GM23248 (cell line): ENCODE measurements around the gene TAAR5. TPM values are rescaled to one million over a fixed set of nuclear protein-coding genes. Genes with fewer than 3 reads are reported as not detected.

Experiments
- DNase-seq: peaks from one replicate; pipeline ENCODE4 v3.0.0-alpha.2; 2015
- H2AFZ ChIP-seq: fragments of 200-600 bp; sonication (generic); 2 replicates; pipeline ENCODE4 v1.6.1; 2016; ENCODE audit warnings: antibody characterized with exemption
- H3F3A ChIP-seq: fragments of 200-600 bp; sonication (generic); 2 replicates; pipeline ENCODE4 v1.6.1; 2016; ENCODE audit warnings: mild to moderate bottlenecking, antibody characterized with exemption, mixed run types; ENCODE audit not compliant: insufficient read depth
- H3K27ac ChIP-seq: fragments of 200-600 bp; sonication (generic); 2 replicates; pipeline ENCODE4 v1.5.1; 2016; ENCODE audit warnings: mild to moderate bottlenecking
- H3K27me3 ChIP-seq: fragments of 200-600 bp; sonication (generic); replicated peaks from 2 replicates; pipeline ENCODE4 v1.6.1; 2016; ENCODE audit warnings: mild to moderate bottlenecking; ENCODE audit not compliant: insufficient read depth
- H3K36me3 ChIP-seq: fragments of 200-600 bp; sonication (generic); 2 replicates; pipeline ENCODE4 v1.6.1; 2016; ENCODE audit warnings: low read depth, mild to moderate bottlenecking
- H3K4me1 ChIP-seq: fragments of 200-600 bp; sonication (generic); 2 replicates; pipeline ENCODE4 v1.6.1; 2016; ENCODE audit warnings: mild to moderate bottlenecking; ENCODE audit not compliant: insufficient read depth
- H3K4me2 ChIP-seq: fragments of 200-600 bp; sonication (generic); one replicate; pipeline ENCODE4 v1.6.1; 2016; ENCODE audit warnings: mild to moderate bottlenecking; ENCODE audit not compliant: unreplicated experiment
- H3K4me3 ChIP-seq: fragments of 200-600 bp; sonication (generic); 2 replicates; pipeline ENCODE4 v1.5.1; 2016; ENCODE audit warnings: mild to moderate bottlenecking
- H3K79me2 ChIP-seq: fragments of 200-600 bp; sonication (generic); 2 replicates; pipeline ENCODE4 v1.6.1; 2016; ENCODE audit warnings: mild to moderate bottlenecking; ENCODE audit not compliant: insufficient read depth
- H3K9ac ChIP-seq: fragments of 200-600 bp; sonication (generic); 2 replicates; pipeline ENCODE4 v1.6.1; 2016; ENCODE audit warnings: mild to moderate bottlenecking
- H3K9me2 ChIP-seq: fragments of 200-600 bp; sonication (generic); 2 replicates; pipeline ENCODE4 v1.6.1; 2016; ENCODE audit warnings: mixed run types, mild to moderate bottlenecking, moderate library complexity; ENCODE audit not compliant: insufficient read depth
- H3K9me3 ChIP-seq: fragments of 200-600 bp; sonication (generic); one replicate; pipeline ENCODE4 v1.6.1; 2017; ENCODE audit warnings: low read depth
- H4K20me1 ChIP-seq: fragments of 200-600 bp; sonication (generic); 2 replicates; pipeline ENCODE4 v1.6.0; 2016; ENCODE audit not compliant: insufficient read depth
- EZH2 ChIP-seq: fragments of 200-600 bp; sonication (generic); IDR thresholded peaks from 2 replicates; pipeline ENCODE4 v1.6.1; 2018; ENCODE audit warnings: antibody characterized with exemption, mild to moderate bottlenecking; ENCODE audit not compliant: insufficient read depth, poor library complexity, severe bottlenecking
- EZH2phosphoT487 ChIP-seq: fragments of 200-600 bp; sonication (generic); IDR thresholded peaks from 2 replicates; pipeline ENCODE4 v1.6.1; 2018; ENCODE audit warnings: antibody characterized with exemption, moderate library complexity, mild to moderate bottlenecking, low read depth; ENCODE audit not compliant: insufficient read depth
- WGBS, 2 experiments: methylation state at CpG; one replicate each; pipeline ENCODE4 v1.1.6; 2015 to 2017; ENCODE audit warnings: low lambda C conversion rate in 2 of 2, low coverage in 1 of 2; ENCODE audit errors: missing lambda C conversion rate in 2 of 2; 5-methylcytosine and 5-hydroxymethylcytosine counted together
- in situ Hi-C: fragments of 300-500 bp; cut with MboI; formaldehyde crosslinking; loops from 2 replicates; pipeline ENCODE4 v1.15.0; 2020
- polyA plus RNA-seq: library from polyadenylated mRNA; unstranded; fragments of >200 nt; fragmentation: Nextera tagmentation; extraction: Ambion mirVana; gene quantifications from 2 replicates; pipeline ENCODE4 v1.2.1, GENCODE V29; 2016
- total RNA-seq: library from RNA; depleted of rRNA; stranded (reverse); fragments of >200 nt; shearing (Covaris generic); gene quantifications from 2 replicates; pipeline ENCODE4 v1.2.3, GENCODE V29; 2014

The TAAR5 gene
- total and polyA plus RNA-seq, 2 experiments from 2014 or later = not detected

DNA sequence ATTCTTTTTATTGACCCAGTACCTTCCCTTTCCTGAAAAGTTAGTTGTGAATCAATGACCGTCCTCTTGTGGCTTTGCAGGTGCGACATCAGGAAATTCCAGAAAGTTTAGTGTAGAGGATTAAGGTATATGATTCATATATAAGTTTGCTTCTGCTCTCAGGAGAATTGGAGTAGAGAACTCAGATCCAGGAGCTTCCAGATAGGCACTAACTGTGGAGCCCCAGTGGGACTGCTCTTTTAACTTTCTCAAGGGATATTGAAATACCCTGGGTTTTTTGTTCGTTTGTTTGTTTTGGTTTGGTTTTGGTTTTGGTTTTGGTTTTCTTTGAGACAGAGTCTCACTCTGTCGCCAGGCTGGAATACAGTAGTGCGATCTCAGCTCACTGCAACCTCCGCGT, 25.0 kb upstream of the TAAR5 start:
- no peak for DNase-seq
- no peak overlapping the region for H3K27ac ChIP-seq
- WGBS, 2 experiments = 66 to 69% methylated on average over 5 to 7 of the region's 7 CpGs
- no peaks in the 10 kb centered on the region for H3F3A ChIP-seq
- no peaks in the 10 kb centered on the region for H3K9me3 ChIP-seq
- no peak overlapping the region for H3K9ac ChIP-seq
- in situ Hi-C loops = no loop called here
- H3K4me1 ChIP-seq = no peaks in the 10 kb centered on the region
- peaks cover 44% of the 10 kb centered on the region for H3K27me3 ChIP-seq
- H3K79me2 ChIP-seq = no peaks in the 10 kb centered on the region
- H3K9me2 ChIP-seq = no peaks in the 10 kb centered on the region
- no peak overlapping the region for H3K4me3 ChIP-seq
- H3K36me3 ChIP-seq = no peaks in the 10 kb centered on the region
- no peaks in the 10 kb centered on the region for H4K20me1 ChIP-seq
- no peak overlapping the region for H3K4me2 ChIP-seq
- H2AFZ ChIP-seq = no peak overlapping the region
- TF ChIP-seq EZH2 = no peak

- Histone ChIP-seq H3K9me3 (no peaks in the 10 kb centered on the region), H3K27ac (no peak overlapping the region), H2AFZ (no peak overlapping the region), H3K27me3 (peaks cover 32% of the 10 kb centered on the region), H3K9me2 (no peaks in the 10 kb centered on the region), H4K20me1 (no peaks in the 10 kb centered on the region), H3K4me1 (no peaks in the 10 kb centered on the region), H3K4me3 (no peak overlapping the region), H3K9ac (no peak overlapping the region), H3K79me2 (no peaks in the 10 kb centered on the region), H3K36me3 (no peaks in the 10 kb centered on the region), H3K4me2 (no peak overlapping the region), H3F3A (no peaks in the 10 kb centered on the region)
- DNase-seq = no peak
- TF ChIP-seq EZH2 (no peak), EZH2phosphoT487 (no peak)
- in situ Hi-C loops = no loop called here
- WGBS, 2 experiments = 38 to 46% methylated on average over 4 of the region's 4 CpGs
Observed at GRCh38 chr6:132612449-132613108, 23.0 kb upstream of the TAAR5 start.

DNA sequence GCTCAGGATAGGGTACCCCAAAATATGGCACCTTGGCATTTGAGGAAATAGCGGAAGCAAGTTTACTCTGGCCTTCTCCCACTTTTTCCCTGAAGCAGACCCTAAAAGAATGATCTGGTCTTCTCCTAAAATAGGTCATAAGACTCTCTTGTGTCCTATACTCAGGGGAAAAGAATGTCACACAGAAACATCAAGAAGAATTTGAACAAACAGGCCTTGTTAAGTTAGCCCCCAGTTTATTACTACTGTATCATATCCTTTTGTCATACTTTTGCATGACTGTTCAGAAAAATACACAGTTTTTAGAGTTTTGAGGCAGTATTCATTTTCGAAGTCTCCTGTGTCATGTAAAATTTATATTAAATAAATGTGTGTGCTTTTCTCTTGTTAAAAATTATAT, 22.1 kb upstream of the TAAR5 start:
- TF ChIP-seq EZH2 (no peak), EZH2phosphoT487 (no peak)
- H4K20me1 ChIP-seq = no peaks in the 10 kb centered on the region
- H3K9me3 ChIP-seq = no peaks in the 10 kb centered on the region
- H3K4me1 ChIP-seq = no peaks in the 10 kb centered on the region
- H3F3A ChIP-seq = no peaks in the 10 kb centered on the region
- in situ Hi-C loops = no loop called here
- no peak overlapping the region for H3K27ac ChIP-seq
- H2AFZ ChIP-seq = no peak overlapping the region
- WGBS, 2 experiments = 48 to 53% methylated on average over 2 of the region's 2 CpGs
- no peak for DNase-seq
- H3K27me3 ChIP-seq = peaks cover 24% of the 10 kb centered on the region; the same call in 1 of the 2 replicates
- no peak overlapping the region for H3K9ac ChIP-seq
- no peak overlapping the region for H3K4me2 ChIP-seq
- no peak overlapping the region for H3K4me3 ChIP-seq
- H3K79me2 ChIP-seq = no peaks in the 10 kb centered on the region
- H3K9me2 ChIP-seq = no peaks in the 10 kb centered on the region
- H3K36me3 ChIP-seq = no peaks in the 10 kb centered on the region

- in situ Hi-C loops = no loop called here
- Histone ChIP-seq H3K27ac (no peak overlapping the region), H3K36me3 (no peaks in the 10 kb centered on the region), H3K4me3 (no peak overlapping the region), H3K27me3 (peaks cover 7% of the 10 kb centered on the region; the same call in 1 of the 2 replicates), H3K4me1 (no peaks in the 10 kb centered on the region), H4K20me1 (no peaks in the 10 kb centered on the region), H3K79me2 (no peaks in the 10 kb centered on the region), H3K9me3 (no peaks in the 10 kb centered on the region), H3F3A (no peaks in the 10 kb centered on the region), H3K9me2 (no peaks in the 10 kb centered on the region), H3K4me2 (no peak overlapping the region), H3K9ac (no peak overlapping the region), H2AFZ (no peak overlapping the region)
- DNase-seq = no peak
- no peak for TF ChIP-seq EZH2phosphoT487
- TF ChIP-seq EZH2 = no peak
- WGBS, 2 experiments = 60 to 72% methylated on average over 5 of the region's 5 CpGs
Observed at GRCh38 chr6:132607544-132608233, 18.1 kb upstream of the TAAR5 start.
